CD14-positive monocyte (primary cell): ENCODE measurements around the gene COL6A1. TPM values are rescaled to one million over a fixed set of nuclear protein-coding genes. Genes with fewer than 3 reads are reported as not detected.
"Not testable (repeated sequence)": the region's sequence is repeated elsewhere in the genome, so short reads cannot be mapped to it uniquely, and the experiment has no call there.

Experiments used
- DNase-seq, 3 donors: peaks; one replicate each; pipeline ENCODE4 v3.0.0-alpha.2; 2011 to 2022
- H2AFZ ChIP-seq: 2 replicates; pipeline ENCODE4 v1.6.0; 2012; ENCODE audit warnings: mild to moderate bottlenecking, low read depth, low read length, inconsistent platforms; ENCODE audit not compliant: insufficient read depth, poor library complexity, severe bottlenecking
- H3K27ac ChIP-seq, 2 donors: 1 replicate in 1 of 2; 2 replicates in 1 of 2; pipeline ENCODE4 v1.5.1; 2012 to 2013; ENCODE audit warnings: low read length in 2 of 2, control low read depth in 1 of 2, inconsistent platforms in 1 of 2, low read depth in 1 of 2, mild to moderate bottlenecking in 1 of 2
- H3K27me3 ChIP-seq, 2 donors: one replicate each; pipeline versions ENCODE4 v1.6.0 to v1.6.1; 2011 to 2013; ENCODE audit warnings: low read length in 2 of 2; ENCODE audit not compliant: control insufficient read depth in 2 of 2, insufficient read depth in 2 of 2
- H3K36me3 ChIP-seq, 2 donors: replicated peaks in 1 of 2; 1 replicate in 1 of 2; 2 replicates in 1 of 2; pipeline versions ENCODE4 v1.5.1 to v1.6.1; 2012 to 2013; ENCODE audit warnings: low read length in 2 of 2, control low read depth in 1 of 2, inconsistent platforms in 1 of 2, mild to moderate bottlenecking in 1 of 2; ENCODE audit not compliant: insufficient read depth in 2 of 2, control insufficient read depth in 1 of 2
- H3K4me1 ChIP-seq, 2 donors: 1 replicate in 1 of 2; 2 replicates in 1 of 2; pipeline versions ENCODE4 v1.5.1 to v1.6.1; 2012 to 2013; ENCODE audit warnings: low read length in 2 of 2, control low read depth in 1 of 2, inconsistent platforms in 1 of 2, mild to moderate bottlenecking in 1 of 2, moderate library complexity in 1 of 2; ENCODE audit not compliant: insufficient read depth in 2 of 2, control insufficient read depth in 1 of 2
- H3K4me2 ChIP-seq: replicated peaks from 2 replicates; pipeline ENCODE3; 2012; ENCODE audit warnings: low read length, moderate library complexity, mild to moderate bottlenecking; ENCODE audit not compliant: poor library complexity, severe bottlenecking; ENCODE audit errors: extremely low read depth
- H3K4me3 ChIP-seq, 3 experiments: fragments of 200-600 bp in 1 of 3; sonication (generic) in 1 of 3; replicated peaks in 1 of 3; 1 replicate in 2 of 3; 2 replicates in 1 of 3; pipeline ENCODE4 v1.5.1; 2011 to 2013; ENCODE audit warnings: low read length in 3 of 3, mild to moderate bottlenecking in 3 of 3, control low read depth in 2 of 3, low read depth in 2 of 3, inconsistent platforms in 1 of 3, moderate library complexity in 1 of 3
- H3K79me2 ChIP-seq: 2 replicates; pipeline ENCODE4 v1.6.0; 2012; ENCODE audit warnings: mild to moderate bottlenecking, control low read depth, inconsistent platforms, low read length, moderate library complexity; ENCODE audit not compliant: insufficient read depth
- H3K9ac ChIP-seq: 2 replicates; pipeline ENCODE4 v1.6.0; 2017; ENCODE audit warnings: low read length, mild to moderate bottlenecking; ENCODE audit not compliant: insufficient read depth, poor library complexity, severe bottlenecking
- H3K9me3 ChIP-seq, 2 donors: replicated peaks in 1 of 2; 1 replicate in 1 of 2; 2 replicates in 1 of 2; pipeline versions ENCODE4 v1.5.1 to v1.6.1; 2012 to 2013; ENCODE audit warnings: low read length in 2 of 2, control low read depth in 1 of 2; ENCODE audit not compliant: control insufficient read depth in 1 of 2, insufficient read depth in 1 of 2
- H4K20me1 ChIP-seq: 2 replicates; pipeline ENCODE4 v1.6.0; 2012; ENCODE audit warnings: mild to moderate bottlenecking, low read length, control low read depth, moderate library complexity; ENCODE audit not compliant: insufficient read depth
- H3K27ac Mint-ChIP-seq, 7 donors: one replicate each; pipeline ENCODE4 v1.8.0; 2020; ENCODE audit warnings: mild to moderate bottlenecking in 7 of 7, mixed read lengths in 7 of 7, moderate library complexity in 6 of 7, inconsistent platforms in 2 of 7
- H3K27me3 Mint-ChIP-seq, 3 donors: one replicate each; pipeline ENCODE4 v1.8.0; 2021 to 2022; ENCODE audit warnings: low read depth in 3 of 3, mild to moderate bottlenecking in 3 of 3, mixed read lengths in 3 of 3, moderate library complexity in 3 of 3, inconsistent platforms in 1 of 3
- H3K36me3 Mint-ChIP-seq, 2 donors: one replicate each; pipeline ENCODE4 v1.8.0; 2020; ENCODE audit warnings: mixed read lengths in 2 of 2, inconsistent platforms in 1 of 2, mild to moderate bottlenecking in 1 of 2
- H3K4me1 Mint-ChIP-seq: one replicate; pipeline ENCODE4 v1.8.0; 2020; ENCODE audit warnings: mild to moderate bottlenecking, mixed read lengths
- H3K4me3 Mint-ChIP-seq, 2 donors: one replicate each; pipeline ENCODE4 v1.8.0; 2020; ENCODE audit warnings: mild to moderate bottlenecking in 2 of 2, mixed read lengths in 2 of 2, moderate library complexity in 1 of 2
- H3K9me3 Mint-ChIP-seq, 7 donors: one replicate each; pipeline ENCODE4 v1.8.0; 2020 to 2022; ENCODE audit warnings: mixed read lengths in 7 of 7, mild to moderate bottlenecking in 6 of 7, moderate library complexity in 6 of 7, inconsistent platforms in 2 of 7
- CTCF ChIP-seq: fragments of 200-600 bp; IDR thresholded peaks from one replicate; pipeline ENCODE4 v1.8.0; 2022; ENCODE audit warnings: antibody characterized with exemption, mild to moderate bottlenecking
- WGBS: methylation state at CpG from one replicate; pipeline ENCODE4 v1.1.5; 2013; ENCODE audit warnings: missing lambda C conversion rate; ENCODE audit not compliant: insufficient coverage; 5-methylcytosine and 5-hydroxymethylcytosine counted together
- intact Hi-C, 2 donors: fragments of 100-400 bp; cut with micrococcal nuclease; formaldehyde crosslinking; loops; one replicate each; pipeline versions ENCODE4 v1.15.0 to v1.15.1; 2023
- polyA plus RNA-seq, 3 donors: library from polyadenylated mRNA; depleted of rRNA in 1 of 3; unstranded in 2 of 3; stranded (reverse) in 1 of 3; fragments of 300-500 nt in 2 of 3; fragments of >200 nt in 1 of 3; fragmentation: Illumina TruSeq in 2 of 3; gene quantifications; 1 replicate in 2 of 3; 2 replicates in 1 of 3; pipeline ENCODE4 v1.2.3, GENCODE V29; 2012 to 2021

The COL6A1 gene
- polyA plus RNA-seq, 3 donors = 0.08 to 0.11 (median 0.10) TPM

GRCh38 chr21:45974073-45975019 is 7.2 kb upstream of the COL6A1 start:
- H3K4me3 ChIP-seq = peak overlapping the region; percentile 4 to 65 (median 30)
- H2AFZ ChIP-seq = peak overlapping the region; percentile 67
- peaks cover 34 to 82% of the 10 kb centered on the region in 2 donors for H3K27me3 ChIP-seq
- H3K27ac Mint-ChIP-seq = peak overlapping the region in 1 of 7 donors; percentile 19
- H3K4me1 ChIP-seq = peaks cover 22 to 30% of the 10 kb centered on the region in 2 donors
- H3K9me3 ChIP-seq = peaks cover 4 to 15% of the 10 kb centered on the region in 2 donors
- peak overlapping the region; percentile 78 for H3K4me2 ChIP-seq
- H3K27me3 Mint-ChIP-seq = peaks cover 54 to 89% (median 59%) of the 10 kb centered on the region in 3 donors
- peaks cover 15% of the 10 kb centered on the region for H3K4me1 Mint-ChIP-seq
- intact Hi-C loops = no loop called here
- no peak for TF ChIP-seq CTCF
- DNase-seq = no peak
- WGBS = under 1% methylated on average over 49 of the region's 59 CpGs
- H3K27ac ChIP-seq = no peak overlapping the region
- peaks cover 0 to 13% (median 2%) of the 10 kb centered on the region in 7 donors for H3K9me3 Mint-ChIP-seq
- H4K20me1 ChIP-seq = no peaks in the 10 kb centered on the region
- no peaks in the 10 kb centered on the region for H3K36me3 ChIP-seq
- peak overlapping the region; percentile 73 to 87 for H3K4me3 Mint-ChIP-seq
- no peaks in the 10 kb centered on the region for H3K36me3 Mint-ChIP-seq
- H3K9ac ChIP-seq = peak overlapping the region; percentile 43
- H3K79me2 ChIP-seq = no peaks in the 10 kb centered on the region

- no peaks in the 10 kb centered on the region for H3K79me2 ChIP-seq
- peaks cover 4 to 15% of the 10 kb centered on the region in 2 donors for H3K9me3 ChIP-seq
- Mint-ChIP-seq H3K9me3 (peaks cover 0 to 15% (median 2%) of the 10 kb centered on the region in 7 donors), H3K27ac (no peak overlapping the region), H3K4me1 (peaks cover 15% of the 10 kb centered on the region), H3K36me3 (no peaks in the 10 kb centered on the region), H3K4me3 (peak overlapping the region in 1 of 2 donors; percentile 59), H3K27me3 (peaks cover 54 to 87% (median 56%) of the 10 kb centered on the region in 3 donors)
- H3K27ac ChIP-seq = no peak overlapping the region
- H4K20me1 ChIP-seq = no peaks in the 10 kb centered on the region
- peaks cover 34 to 89% of the 10 kb centered on the region in 2 donors for H3K27me3 ChIP-seq
- WGBS = 17% methylated on average over 22 of the region's 33 CpGs
- intact Hi-C loops = no loop called here
- H3K4me2 ChIP-seq = no peak overlapping the region
- peaks cover 22 to 30% of the 10 kb centered on the region in 2 donors for H3K4me1 ChIP-seq
- H2AFZ ChIP-seq = peak overlapping the region; percentile 8
- H3K36me3 ChIP-seq = no peaks in the 10 kb centered on the region
- no peak for DNase-seq
- H3K9ac ChIP-seq = no peak overlapping the region
- H3K4me3 ChIP-seq = no peak overlapping the region
- TF ChIP-seq CTCF = no peak
These were observed 6.4 kb upstream of the COL6A1 start for GRCh38 chr21:45975020-45975666.

GRCh38 chr21:45975667-45976409 is 5.7 kb upstream of the COL6A1 start:
- H4K20me1 ChIP-seq, H3K27ac ChIP-seq, H3K4me2 ChIP-seq, H3K36me3 ChIP-seq, H3K9ac ChIP-seq, intact Hi-C loops, H3K4me3 ChIP-seq, H2AFZ ChIP-seq, H3K36me3 Mint-ChIP-seq, H3K27ac Mint-ChIP-seq, DNase-seq, H3K79me2 ChIP-seq: not testable (repeated sequence)
- peak overlapping the region in 1 of 2 donors; percentile 71 for H3K4me3 Mint-ChIP-seq
- peaks cover 0 to 15% (median 2%) of the 10 kb centered on the region in 7 donors for H3K9me3 Mint-ChIP-seq
- H3K27me3 ChIP-seq = peaks cover 37 to 88% of the 10 kb centered on the region in 2 donors
- H3K4me1 Mint-ChIP-seq = peaks cover 15% of the 10 kb centered on the region
- peaks cover 4 to 15% of the 10 kb centered on the region in 2 donors for H3K9me3 ChIP-seq
- H3K27me3 Mint-ChIP-seq = peaks cover 54 to 81% (median 54%) of the 10 kb centered on the region in 3 donors
- H3K4me1 ChIP-seq = peaks cover 23 to 30% of the 10 kb centered on the region in 2 donors
- 25% methylated on average over 6 of the region's 13 CpGs for WGBS
